Activated naive CD8-positive, alpha-beta T cell (primary cell): ENCODE measurements around the gene FBLIM1.

Experiments used
- H3K27ac Mint-ChIP-seq: one replicate; pipeline ENCODE4 v1.8.0; 2021; ENCODE audit warnings: mixed read lengths
- H3K27me3 Mint-ChIP-seq: one replicate; pipeline ENCODE4 v1.8.0; 2021; ENCODE audit warnings: mixed read lengths
- H3K36me3 Mint-ChIP-seq: one replicate; pipeline ENCODE4 v1.8.0; 2021; ENCODE audit warnings: mixed read lengths
- H3K4me1 Mint-ChIP-seq: one replicate; pipeline ENCODE4 v1.8.0; 2021; ENCODE audit warnings: low read depth, mixed read lengths
- H3K4me3 Mint-ChIP-seq: one replicate; pipeline ENCODE4 v1.8.0; 2021; ENCODE audit warnings: mild to moderate bottlenecking, mixed read lengths
- H3K9me3 Mint-ChIP-seq: one replicate; pipeline ENCODE4 v1.8.0; 2021; ENCODE audit warnings: low read depth, mixed read lengths

The FBLIM1 gene

GRCh38 chr1:15727021-15727420 lies 31.6 kb upstream of the FBLIM1 start:
- Mint-ChIP-seq H3K36me3 (no peaks in the 10 kb centered on the region), H3K27ac (no peak overlapping the region), H3K4me3 (no peak overlapping the region), H3K27me3 (no peaks in the 10 kb centered on the region), H3K4me1 (no peaks in the 10 kb centered on the region), H3K9me3 (no peaks in the 10 kb centered on the region)

- Mint-ChIP-seq H3K4me1 (no peaks in the 10 kb centered on the region), H3K4me3 (no peak overlapping the region), H3K36me3 (no peaks in the 10 kb centered on the region), H3K27me3 (no peaks in the 10 kb centered on the region), H3K27ac (no peak overlapping the region), H3K9me3 (no peaks in the 10 kb centered on the region)
Observed at GRCh38 chr1:15727424-15727823, 31.2 kb upstream of the FBLIM1 start.

GRCh38 chr1:15727866-15728534 lies 30.6 kb upstream of the FBLIM1 start:
- Mint-ChIP-seq H3K4me3 (no peak overlapping the region), H3K27ac (no peak overlapping the region), H3K36me3 (no peaks in the 10 kb centered on the region), H3K9me3 (no peaks in the 10 kb centered on the region), H3K27me3 (no peaks in the 10 kb centered on the region), H3K4me1 (no peaks in the 10 kb centered on the region)

- H3K36me3 Mint-ChIP-seq = no peaks in the 10 kb centered on the region
- H3K9me3 Mint-ChIP-seq = no peaks in the 10 kb centered on the region
- no peaks in the 10 kb centered on the region for H3K27me3 Mint-ChIP-seq
- H3K4me1 Mint-ChIP-seq = no peaks in the 10 kb centered on the region
- H3K4me3 Mint-ChIP-seq = no peak overlapping the region
- H3K27ac Mint-ChIP-seq = no peak overlapping the region
Observed at GRCh38 chr1:15728937-15729657, 29.5 kb upstream of the FBLIM1 start.

GRCh38 chr1:15730423-15730822 lies 28.2 kb upstream of the FBLIM1 start:
- H3K4me3 Mint-ChIP-seq = no peak overlapping the region
- H3K36me3 Mint-ChIP-seq = no peaks in the 10 kb centered on the region
- no peaks in the 10 kb centered on the region for H3K27me3 Mint-ChIP-seq
- no peaks in the 10 kb centered on the region for H3K4me1 Mint-ChIP-seq
- H3K27ac Mint-ChIP-seq = no peak overlapping the region
- H3K9me3 Mint-ChIP-seq = no peaks in the 10 kb centered on the region

- Mint-ChIP-seq H3K9me3 (no peaks in the 10 kb centered on the region), H3K36me3 (no peaks in the 10 kb centered on the region), H3K27ac (no peak overlapping the region), H3K27me3 (no peaks in the 10 kb centered on the region), H3K4me1 (no peaks in the 10 kb centered on the region), H3K4me3 (no peak overlapping the region)
Observed at GRCh38 chr1:15730936-15731335, 27.7 kb upstream of the FBLIM1 start.

GRCh38 chr1:15731735-15732685 lies 26.6 kb upstream of the FBLIM1 start:
- no peaks in the 10 kb centered on the region for H3K36me3 Mint-ChIP-seq
- H3K4me3 Mint-ChIP-seq = no peak overlapping the region
- H3K27ac Mint-ChIP-seq = no peak overlapping the region
- no peaks in the 10 kb centered on the region for H3K9me3 Mint-ChIP-seq
- no peaks in the 10 kb centered on the region for H3K27me3 Mint-ChIP-seq
- no peaks in the 10 kb centered on the region for H3K4me1 Mint-ChIP-seq

- Mint-ChIP-seq H3K27ac (no peak overlapping the region), H3K4me3 (no peak overlapping the region), H3K36me3 (no peaks in the 10 kb centered on the region), H3K9me3 (no peaks in the 10 kb centered on the region), H3K4me1 (no peaks in the 10 kb centered on the region), H3K27me3 (no peaks in the 10 kb centered on the region)
Observed at GRCh38 chr1:15732686-15733081, 25.9 kb upstream of the FBLIM1 start.

GRCh38 chr1:15733218-15733725 lies 25.3 kb upstream of the FBLIM1 start:
- Mint-ChIP-seq H3K4me3 (no peak overlapping the region), H3K27ac (no peak overlapping the region), H3K27me3 (no peaks in the 10 kb centered on the region), H3K9me3 (no peaks in the 10 kb centered on the region), H3K36me3 (no peaks in the 10 kb centered on the region), H3K4me1 (no peaks in the 10 kb centered on the region)

- no peak overlapping the region for H3K4me3 Mint-ChIP-seq
- no peaks in the 10 kb centered on the region for H3K27me3 Mint-ChIP-seq
- H3K9me3 Mint-ChIP-seq = no peaks in the 10 kb centered on the region
- no peak overlapping the region for H3K27ac Mint-ChIP-seq
- no peaks in the 10 kb centered on the region for H3K4me1 Mint-ChIP-seq
- H3K36me3 Mint-ChIP-seq = no peaks in the 10 kb centered on the region
Observed at GRCh38 chr1:15733726-15734226, 24.8 kb upstream of the FBLIM1 start.

- H3K4me1 Mint-ChIP-seq = no peaks in the 10 kb centered on the region
- no peaks in the 10 kb centered on the region for H3K36me3 Mint-ChIP-seq
- H3K9me3 Mint-ChIP-seq = no peaks in the 10 kb centered on the region
- H3K4me3 Mint-ChIP-seq = no peak overlapping the region
- H3K27ac Mint-ChIP-seq = no peak overlapping the region
- H3K27me3 Mint-ChIP-seq = no peaks in the 10 kb centered on the region
Observed at GRCh38 chr1:15734296-15734695, 24.3 kb upstream of the FBLIM1 start.

GRCh38 chr1:15734901-15735300 lies 23.7 kb upstream of the FBLIM1 start:
- Mint-ChIP-seq H3K27ac (no peak overlapping the region), H3K27me3 (no peaks in the 10 kb centered on the region), H3K4me3 (no peak overlapping the region), H3K36me3 (no peaks in the 10 kb centered on the region), H3K9me3 (no peaks in the 10 kb centered on the region), H3K4me1 (no peaks in the 10 kb centered on the region)

GRCh38 chr1:15735304-15736037 lies 23.1 kb upstream of the FBLIM1 start:
- Mint-ChIP-seq H3K4me1 (no peaks in the 10 kb centered on the region), H3K27me3 (no peaks in the 10 kb centered on the region), H3K27ac (no peak overlapping the region), H3K9me3 (no peaks in the 10 kb centered on the region), H3K4me3 (no peak overlapping the region), H3K36me3 (no peaks in the 10 kb centered on the region)
